IPS-18c (cell line): ENCODE results near the gene RRP15.

ENCODE experiments used
- H3K4me3 ChIP-seq: 2 replicates; pipeline ENCODE4 v1.7.0; 2013; ENCODE audit warnings: low read depth, mild to moderate bottlenecking, low read length, moderate library complexity; ENCODE audit not compliant: insufficient read depth
- H3K9me3 ChIP-seq: one replicate; pipeline ENCODE4 v1.6.1; 2013; ENCODE audit warnings: mild to moderate bottlenecking, low read length, moderate library complexity; ENCODE audit not compliant: control insufficient read depth, insufficient read depth

RRP15 gene

DNA sequence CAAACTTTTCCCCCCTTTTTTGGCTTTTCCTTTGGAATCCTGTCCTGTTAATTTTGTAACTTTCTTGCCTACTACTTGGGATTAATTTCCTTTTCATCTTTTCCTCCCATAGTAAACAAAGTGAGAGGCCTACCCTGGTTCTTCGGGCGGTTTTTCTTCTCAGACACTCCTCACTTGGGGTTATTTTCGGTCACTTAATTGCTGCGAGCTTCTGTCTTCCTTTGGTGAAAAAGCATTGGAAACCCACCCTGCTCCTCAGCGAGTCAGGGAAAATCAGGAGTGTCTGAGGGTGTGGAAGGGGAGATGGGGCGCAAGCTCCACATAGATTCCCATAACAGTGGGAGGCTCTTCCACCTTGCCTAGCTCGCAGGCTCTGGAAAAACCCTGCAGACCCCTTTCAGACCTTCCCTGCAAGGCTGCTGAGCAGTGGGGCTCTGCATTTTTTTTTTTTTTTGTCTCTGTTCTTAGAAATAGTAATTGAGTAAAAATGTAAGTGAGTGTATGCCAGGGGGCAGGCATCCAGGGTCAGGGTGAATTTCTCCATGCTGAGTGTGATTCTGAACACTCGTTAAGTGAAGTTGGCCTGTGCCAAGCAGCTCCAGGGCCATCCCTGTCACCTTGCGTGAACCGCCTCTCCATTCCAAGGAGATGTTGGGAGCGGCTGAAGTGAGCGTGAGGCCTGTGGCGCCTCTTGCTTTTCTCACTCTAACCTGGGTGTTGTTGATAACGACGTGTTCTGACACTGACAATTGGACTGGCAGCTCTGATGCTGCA is 80.3 kb downstream of the RRP15 start:
- no peaks in the 10 kb centered on the region for H3K9me3 ChIP-seq
- H3K4me3 ChIP-seq: no peak overlapping the region

DNA sequence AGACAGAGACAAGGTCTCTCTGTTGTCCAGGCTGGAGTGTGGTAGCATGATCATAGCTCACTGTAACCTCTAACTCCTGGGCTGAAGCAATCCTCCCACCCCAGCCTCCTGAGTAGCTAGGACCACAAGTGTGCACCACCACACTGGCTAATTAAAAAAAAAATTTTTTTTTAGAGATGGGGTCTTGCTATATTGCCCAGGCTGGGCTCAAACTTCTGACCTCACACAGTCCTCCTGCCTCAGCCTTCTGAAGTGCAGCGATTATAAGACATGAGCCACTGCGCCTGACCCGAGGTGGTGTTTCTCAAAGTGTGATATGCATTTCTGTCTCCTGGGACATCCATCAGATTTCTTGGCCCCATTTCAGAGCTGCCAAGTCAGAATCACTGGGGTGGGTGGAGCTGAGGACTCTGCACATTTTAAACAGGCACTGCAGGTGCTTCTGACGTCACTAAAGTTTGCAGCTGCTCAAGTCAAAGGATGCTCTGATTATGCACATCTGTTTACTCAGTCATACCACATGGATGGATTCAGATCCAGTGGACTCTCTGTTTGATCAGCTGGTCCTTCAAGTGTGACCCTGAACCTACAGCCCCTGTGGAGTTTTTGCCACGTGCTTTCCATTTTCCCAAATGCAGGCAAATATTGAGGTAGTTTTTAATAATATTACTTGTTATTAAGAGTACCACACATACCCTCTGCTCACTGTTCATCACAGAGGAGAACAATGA is 81.4 kb downstream of the RRP15 start:
- Histone ChIP-seq H3K4me3 (no peak overlapping the region), H3K9me3 (no peaks in the 10 kb centered on the region)

DNA sequence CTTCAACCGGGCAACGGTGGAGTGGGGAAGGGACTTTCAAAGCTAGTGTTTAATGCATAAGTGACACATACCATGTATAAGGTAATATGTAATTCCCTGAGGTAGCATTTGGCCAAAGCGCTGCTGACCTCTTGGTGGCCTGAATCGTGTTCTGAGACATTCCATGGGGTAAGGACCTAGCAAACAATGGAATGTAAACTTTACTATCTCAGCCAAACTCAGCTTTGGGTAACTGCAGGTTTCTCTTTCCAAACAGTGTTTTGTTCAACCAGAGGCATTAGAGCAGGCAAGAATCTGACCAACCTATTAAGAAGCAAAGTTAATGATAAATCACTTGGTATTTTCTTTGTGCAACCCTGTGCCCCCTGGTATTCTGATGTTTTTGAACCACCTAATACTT is 82.0 kb downstream of the RRP15 start:
- no peak overlapping the region for H3K4me3 ChIP-seq

DNA sequence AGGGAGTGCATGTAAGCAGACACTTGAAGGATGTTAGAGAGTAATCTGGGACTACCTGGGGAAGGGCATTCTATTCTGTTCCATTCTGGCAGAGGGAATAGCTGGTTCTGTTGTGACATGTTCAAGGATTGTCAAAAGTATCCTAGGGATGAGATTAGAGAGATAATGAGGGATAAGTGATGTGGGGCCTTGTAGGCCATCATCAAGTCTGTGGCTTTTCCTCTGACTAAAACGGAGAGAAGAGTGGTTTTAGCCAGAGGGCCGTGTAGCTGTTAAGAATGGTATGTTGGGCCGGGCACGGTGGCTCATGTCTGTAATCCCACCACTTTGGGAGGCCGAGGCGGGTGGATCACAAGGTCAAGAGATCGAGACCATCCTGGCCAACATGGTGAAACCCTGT is 83.6 kb downstream of the RRP15 start:
- Histone ChIP-seq H3K9me3 (no peaks in the 10 kb centered on the region), H3K4me3 (no peak overlapping the region)

More for the DNA sequence above, 82.0 kb downstream of the RRP15 start:
- H3K9me3 ChIP-seq: no peaks in the 10 kb centered on the region

DNA sequence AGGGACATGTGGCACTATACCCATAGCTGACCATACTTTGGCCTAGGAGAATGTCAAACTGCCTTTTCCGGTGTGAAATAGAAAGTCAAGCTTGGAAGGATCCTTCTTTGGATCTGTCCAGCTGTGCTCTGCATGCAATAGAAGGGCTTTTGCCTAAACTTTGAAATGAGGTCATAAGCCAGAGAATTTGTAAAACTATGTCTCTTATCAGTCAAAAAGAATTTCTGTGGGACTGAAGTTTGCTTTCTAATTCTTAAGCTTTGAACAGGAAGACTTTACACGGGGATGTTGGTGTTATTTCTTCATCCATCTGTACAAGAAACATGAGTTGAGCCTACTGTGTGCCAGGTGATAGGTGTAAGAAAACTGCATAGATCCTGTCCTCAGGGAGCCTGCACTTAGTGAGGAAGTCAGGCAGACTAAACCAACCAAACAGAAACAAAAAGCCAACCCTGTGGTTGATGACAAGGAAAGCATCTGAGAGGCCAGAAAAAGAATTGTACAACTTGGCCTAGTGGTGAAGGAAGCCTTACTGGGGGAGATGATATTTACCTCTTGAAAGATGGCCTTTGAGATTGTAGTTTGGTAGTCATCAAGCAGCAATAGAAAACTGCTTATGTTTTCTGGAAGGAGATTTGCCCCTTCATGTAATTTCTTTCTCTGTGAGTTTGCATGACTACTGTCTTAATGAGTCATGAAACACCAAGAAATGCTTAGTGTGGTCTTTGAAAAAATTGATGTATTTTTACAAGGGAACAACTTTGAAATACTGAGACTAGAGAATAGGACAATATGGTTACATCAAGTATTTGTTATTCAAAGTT is 84.8 kb downstream of the RRP15 start:
- Histone ChIP-seq H3K9me3 (no peaks in the 10 kb centered on the region), H3K4me3 (no peak overlapping the region)

DNA sequence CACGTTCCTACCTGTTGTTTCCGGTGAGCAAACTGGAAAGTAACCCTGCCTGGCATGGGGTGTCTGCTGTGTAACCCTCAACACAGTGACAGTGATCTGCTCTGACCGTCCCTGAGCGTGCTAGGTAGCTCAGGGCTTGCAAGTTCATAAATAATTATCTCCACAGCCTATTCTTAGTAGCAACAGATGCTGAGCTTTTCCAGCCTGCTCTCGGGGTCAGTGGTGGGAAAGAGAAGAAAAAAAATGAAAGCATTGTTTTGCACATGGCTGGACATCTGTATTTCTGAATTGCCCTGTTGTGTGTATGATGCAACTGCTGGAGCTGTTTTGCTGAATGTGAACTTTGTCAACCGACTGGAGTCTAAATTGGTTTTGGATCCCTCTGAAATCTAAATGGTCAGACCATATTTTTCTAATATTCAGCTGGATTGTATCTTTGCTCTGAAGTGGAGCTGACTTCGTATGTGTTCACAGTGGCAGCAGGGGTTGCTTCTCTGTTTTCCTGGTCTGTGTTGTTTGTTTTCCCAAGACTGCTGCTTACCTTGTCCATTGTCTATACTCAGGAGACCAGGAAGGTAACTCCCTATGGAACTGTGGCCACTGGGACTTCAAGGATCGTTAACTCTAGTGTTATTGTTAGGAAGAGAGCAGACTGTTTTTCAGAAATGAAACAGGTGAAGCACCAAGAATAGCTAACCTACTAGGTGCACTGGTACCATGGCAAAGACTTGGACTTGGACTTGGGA is 87.0 kb downstream of the RRP15 start:
- Histone ChIP-seq H3K4me3 (no peak overlapping the region), H3K9me3 (no peaks in the 10 kb centered on the region)

DNA sequence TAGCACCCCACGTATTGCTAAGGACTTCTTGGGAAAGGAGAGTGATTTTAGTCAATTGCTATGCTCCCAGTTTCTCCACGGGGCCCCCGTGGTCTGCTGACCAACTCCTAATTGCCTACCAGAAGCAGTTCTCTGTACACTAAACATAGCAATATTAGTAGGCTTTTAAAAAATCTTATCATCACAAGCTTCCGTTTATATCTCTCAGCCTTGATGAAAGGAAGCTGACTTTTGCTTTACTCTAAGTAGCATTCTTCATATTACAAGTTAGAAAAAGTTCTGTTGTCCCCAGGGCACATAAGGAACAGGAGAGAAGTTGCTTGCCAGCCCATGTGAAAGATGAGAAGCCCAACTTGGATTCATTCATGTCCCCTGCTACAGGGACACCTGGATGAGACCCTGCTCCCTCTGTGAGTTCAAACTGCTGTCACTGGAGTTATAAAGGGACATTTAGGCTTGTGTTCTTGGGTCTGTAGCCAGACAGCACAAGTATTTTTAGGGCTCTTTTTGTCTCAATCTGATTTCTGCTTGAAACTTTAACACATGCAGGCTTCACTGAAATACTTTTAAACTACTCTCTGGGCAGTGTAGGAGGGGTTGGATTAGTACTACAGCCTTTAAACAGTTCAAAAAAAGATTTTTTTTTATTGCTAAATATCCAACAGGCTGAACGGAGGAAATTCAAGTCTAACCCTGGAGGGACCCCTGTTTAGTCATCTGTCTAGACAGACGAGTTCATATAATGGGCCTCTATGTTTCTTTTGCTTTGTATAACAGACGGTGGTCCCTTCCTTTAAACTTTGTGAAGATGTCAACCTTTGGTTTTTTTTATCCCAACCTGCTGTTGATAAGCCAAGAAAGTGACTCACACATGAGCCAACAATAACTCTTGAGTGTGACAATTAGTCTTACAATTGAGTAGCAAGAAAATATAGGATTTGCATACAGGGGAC is 89.6 kb downstream of the RRP15 start:
- H3K9me3 ChIP-seq: no peaks in the 10 kb centered on the region
- H3K4me3 ChIP-seq: no peak overlapping the region

DNA sequence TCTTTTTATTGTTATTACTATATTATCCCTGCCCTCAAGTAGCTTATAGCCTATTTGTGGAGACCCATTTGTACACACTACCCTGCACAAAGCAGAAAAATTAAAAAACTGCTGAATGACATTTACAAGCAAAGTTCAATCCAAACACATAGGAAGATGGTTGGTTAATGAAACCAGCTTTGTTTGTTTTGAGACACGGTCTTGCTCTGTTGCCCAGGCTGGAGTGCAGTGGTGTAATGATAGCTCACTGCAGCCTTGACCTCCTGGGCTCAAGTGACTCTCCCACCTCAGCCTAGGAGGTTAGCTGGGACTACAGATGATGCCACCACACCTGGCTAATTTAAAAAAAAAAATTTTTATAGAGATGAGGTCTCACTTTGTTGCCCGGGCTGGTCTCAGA is 91.6 kb downstream of the RRP15 start:
- no peaks in the 10 kb centered on the region for H3K9me3 ChIP-seq
- no peak overlapping the region for H3K4me3 ChIP-seq

- Histone ChIP-seq H3K9me3 (no peaks in the 10 kb centered on the region), H3K4me3 (no peak overlapping the region)
Measured at GRCh38 chr1:218377143-218377660, 92.1 kb downstream of the RRP15 start.

DNA sequence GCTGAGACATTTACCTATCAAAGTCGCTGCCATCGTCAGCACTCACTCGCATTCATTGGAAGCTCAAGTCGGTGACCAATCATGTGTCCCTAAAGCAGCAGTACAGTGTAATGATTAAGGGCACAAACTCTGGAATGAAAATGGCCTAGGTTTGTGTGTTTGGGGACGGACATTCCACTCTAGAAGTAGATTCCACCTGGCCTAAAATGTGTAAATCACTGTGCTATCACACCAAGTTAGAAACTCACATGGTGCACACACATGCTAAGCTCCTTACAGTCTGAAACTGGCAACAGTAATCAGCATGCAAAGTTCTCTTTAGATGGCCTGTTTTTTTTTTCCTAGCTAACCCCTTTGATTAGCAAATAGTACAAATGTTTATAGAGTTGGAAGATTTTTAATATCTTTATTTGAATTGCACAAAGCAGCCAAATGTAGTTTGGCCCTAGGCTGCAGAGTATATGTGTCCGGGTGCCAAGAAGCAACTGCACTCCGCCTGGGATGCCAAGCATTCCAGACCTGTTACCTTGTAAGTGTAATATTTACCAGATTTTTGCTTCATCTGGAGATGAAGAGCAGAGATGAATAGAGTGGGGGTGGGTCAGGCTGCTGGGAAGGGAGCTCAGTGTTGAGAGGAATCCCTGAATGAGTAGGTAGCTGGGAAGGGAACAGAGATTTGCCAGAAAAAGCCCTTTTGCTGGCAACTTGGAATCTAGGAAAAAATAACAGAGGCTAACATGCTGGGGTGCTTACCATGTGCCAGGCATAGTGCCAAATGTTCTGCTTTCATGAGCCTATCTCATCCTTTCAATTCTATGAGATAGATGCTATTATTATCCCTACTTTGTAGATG is 95.3 kb downstream of the RRP15 start:
- no peaks in the 10 kb centered on the region for H3K9me3 ChIP-seq
- H3K4me3 ChIP-seq: no peak overlapping the region

DNA sequence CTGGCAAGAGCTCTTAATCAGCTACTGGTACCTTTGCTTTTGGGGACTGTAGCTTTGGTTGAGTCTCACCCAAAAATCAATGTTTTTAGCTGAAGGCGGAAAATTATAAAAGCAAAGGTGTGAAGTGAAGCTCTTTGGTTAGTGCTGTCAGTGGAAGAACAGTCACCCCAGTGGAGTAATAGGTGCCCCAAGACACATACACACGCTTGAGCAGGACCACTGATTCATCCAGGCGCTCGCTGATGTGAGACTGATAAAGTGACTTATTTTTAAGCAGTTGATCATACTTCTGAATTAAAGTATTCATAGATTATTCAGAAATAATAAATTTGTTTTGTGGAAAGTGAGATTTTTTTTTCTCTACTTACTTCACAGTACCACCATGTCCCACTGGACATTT is 97.2 kb downstream of the RRP15 start:
- no peak overlapping the region for H3K4me3 ChIP-seq
- no peaks in the 10 kb centered on the region for H3K9me3 ChIP-seq

DNA sequence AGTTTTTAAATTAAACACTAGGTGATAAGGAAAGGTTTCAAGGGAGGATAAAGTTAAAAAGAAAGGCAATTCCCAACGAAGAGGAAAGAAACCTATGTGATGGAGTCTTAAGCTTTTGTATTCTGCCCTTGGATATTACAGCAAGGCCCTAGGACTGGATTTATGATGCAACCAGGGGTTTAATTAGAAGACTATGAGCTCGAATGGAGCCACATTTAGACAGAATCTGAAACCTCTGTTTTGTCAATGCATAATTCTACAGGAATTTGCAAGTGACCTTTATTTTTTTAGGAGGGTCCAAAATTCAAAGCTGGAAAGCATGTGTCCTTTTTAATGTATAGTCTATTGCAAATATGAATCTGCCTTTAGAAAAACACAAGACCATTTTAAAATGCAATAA is 98.0 kb downstream of the RRP15 start:
- Histone ChIP-seq H3K4me3 (no peak overlapping the region), H3K9me3 (no peaks in the 10 kb centered on the region)

- Histone ChIP-seq H3K9me3 (no peaks in the 10 kb centered on the region), H3K4me3 (no peak overlapping the region)
Measured at GRCh38 chr1:218383681-218384080, 98.6 kb downstream of the RRP15 start.

- Histone ChIP-seq H3K4me3 (no peak overlapping the region), H3K9me3 (no peaks in the 10 kb centered on the region)
Measured at GRCh38 chr1:218384581-218384993, 99.5 kb downstream of the RRP15 start.
